BE2C (cell line): ENCODE results near the gene CCDC54.

Experiments
- DNase-seq: peaks from one replicate; pipeline ENCODE4 v3.0.0-alpha.2; 2020
- H3K27me3 ChIP-seq: fragments of 250-450 bp; sonication (Bioruptor Pico); 2 replicates; pipeline ENCODE4 v1.5.1; 2020; ENCODE audit warnings: mild to moderate bottlenecking
- H3K36me3 ChIP-seq: fragments of 250-450 bp; sonication (Bioruptor Pico); 2 replicates; pipeline ENCODE4 v1.5.1; 2020; ENCODE audit warnings: mild to moderate bottlenecking
- H3K4me1 ChIP-seq: fragments of 250-450 bp; sonication (Bioruptor Pico); 2 replicates; pipeline ENCODE4 v1.5.1; 2020
- H3K4me3 ChIP-seq: 2 replicates; pipeline ENCODE4 v1.5.1; 2011; ENCODE audit warnings: low read depth, low read length
- H3K9me3 ChIP-seq: fragments of 250-450 bp; sonication (Bioruptor Pico); 2 replicates; pipeline ENCODE4 v1.5.1; 2020
- TF ChIP-seq, protein P1 (sequence below): IDR thresholded peaks from 2 replicates; pipeline ENCODE4 v1.5.1; 2012; ENCODE audit warnings: mild to moderate bottlenecking, low read depth, low read length

CCDC54 gene

DNA sequence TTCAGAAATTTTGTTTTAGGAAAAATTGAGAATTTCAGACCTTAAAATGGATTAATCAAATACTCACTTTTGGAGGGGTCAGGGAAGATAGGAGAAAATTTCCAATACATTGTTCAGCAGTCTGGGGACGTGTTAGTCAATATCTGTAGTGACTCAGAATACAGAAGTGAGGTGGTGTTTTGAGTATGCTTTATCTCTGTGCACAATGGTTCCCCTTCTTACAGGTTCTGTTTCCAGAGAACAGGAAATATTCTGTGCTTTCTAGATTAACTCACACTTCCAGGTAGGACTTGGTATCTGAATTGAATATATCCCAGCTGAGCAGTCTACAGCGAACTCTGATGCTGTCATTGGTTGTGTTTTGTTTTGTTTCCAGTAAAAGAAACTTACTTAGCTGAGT lies 30.7 kb upstream of the CCDC54 start:
- no peak for DNase-seq
- Histone ChIP-seq H3K9me3 (no peaks in the 10 kb centered on the region), H3K27me3 (peaks cover 9% of the 10 kb centered on the region), H3K4me3 (no peak overlapping the region), H3K36me3 (no peaks in the 10 kb centered on the region), H3K4me1 (no peaks in the 10 kb centered on the region; the same call in 1 of the 2 replicates)
- TF ChIP-seq, protein P1, sequence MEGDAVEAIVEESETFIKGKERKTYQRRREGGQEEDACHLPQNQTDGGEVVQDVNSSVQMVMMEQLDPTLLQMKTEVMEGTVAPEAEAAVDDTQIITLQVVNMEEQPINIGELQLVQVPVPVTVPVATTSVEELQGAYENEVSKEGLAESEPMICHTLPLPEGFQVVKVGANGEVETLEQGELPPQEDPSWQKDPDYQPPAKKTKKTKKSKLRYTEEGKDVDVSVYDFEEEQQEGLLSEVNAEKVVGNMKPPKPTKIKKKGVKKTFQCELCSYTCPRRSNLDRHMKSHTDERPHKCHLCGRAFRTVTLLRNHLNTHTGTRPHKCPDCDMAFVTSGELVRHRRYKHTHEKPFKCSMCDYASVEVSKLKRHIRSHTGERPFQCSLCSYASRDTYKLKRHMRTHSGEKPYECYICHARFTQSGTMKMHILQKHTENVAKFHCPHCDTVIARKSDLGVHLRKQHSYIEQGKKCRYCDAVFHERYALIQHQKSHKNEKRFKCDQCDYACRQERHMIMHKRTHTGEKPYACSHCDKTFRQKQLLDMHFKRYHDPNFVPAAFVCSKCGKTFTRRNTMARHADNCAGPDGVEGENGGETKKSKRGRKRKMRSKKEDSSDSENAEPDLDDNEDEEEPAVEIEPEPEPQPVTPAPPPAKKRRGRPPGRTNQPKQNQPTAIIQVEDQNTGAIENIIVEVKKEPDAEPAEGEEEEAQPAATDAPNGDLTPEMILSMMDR: no peak

DNA sequence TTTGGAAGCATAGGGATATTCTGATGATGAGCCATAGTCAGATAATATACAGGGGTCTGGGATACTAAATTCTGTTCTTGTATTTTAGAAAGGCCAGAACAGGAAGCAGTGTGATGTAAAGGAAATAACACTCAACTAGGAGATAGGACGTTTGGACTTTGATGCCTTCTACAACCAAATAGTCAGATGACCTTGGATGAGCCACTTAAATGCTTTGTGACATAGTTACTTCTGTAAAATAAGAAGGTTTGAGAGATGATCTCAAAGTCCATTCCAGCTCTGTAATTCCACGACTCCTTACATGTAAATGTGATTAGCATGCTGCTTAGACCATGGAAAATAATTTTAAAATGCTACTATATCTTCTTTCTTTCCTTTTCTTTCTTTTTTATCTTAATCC lies 29.5 kb upstream of the CCDC54 start:
- TF ChIP-seq, protein P1: no peak
- Histone ChIP-seq H3K27me3 (peaks cover 14% of the 10 kb centered on the region), H3K4me3 (no peak overlapping the region), H3K4me1 (no peaks in the 10 kb centered on the region; the same call in 1 of the 2 replicates), H3K9me3 (no peaks in the 10 kb centered on the region), H3K36me3 (no peaks in the 10 kb centered on the region)
- no peak for DNase-seq

DNA sequence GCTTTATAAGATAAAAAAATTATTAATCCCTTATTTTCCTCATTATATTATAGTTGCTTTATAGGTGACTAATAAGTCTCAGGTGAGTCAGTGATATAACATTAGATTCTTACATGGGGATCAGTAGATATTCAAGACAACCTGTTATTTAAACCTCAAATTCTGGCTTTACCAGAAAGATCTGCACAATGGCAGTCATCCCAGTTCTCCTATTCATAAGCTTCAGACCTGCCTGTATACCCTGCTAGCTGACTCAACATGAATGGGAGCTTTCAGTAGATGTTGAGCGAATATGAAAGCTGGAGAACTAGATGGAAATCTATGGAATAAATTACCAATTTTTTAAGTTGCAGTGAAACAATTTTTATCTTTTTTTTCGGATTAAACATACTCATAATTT lies 20.5 kb upstream of the CCDC54 start:
- H3K27me3 ChIP-seq: peaks cover 4% of the 10 kb centered on the region; the same call in 1 of the 2 replicates
- H3K4me3 ChIP-seq: no peak overlapping the region
- H3K4me1 ChIP-seq: no peaks in the 10 kb centered on the region
- no peak for DNase-seq
- no peaks in the 10 kb centered on the region for H3K36me3 ChIP-seq
- TF ChIP-seq, protein P1: no peak
- H3K9me3 ChIP-seq: no peaks in the 10 kb centered on the region

DNA sequence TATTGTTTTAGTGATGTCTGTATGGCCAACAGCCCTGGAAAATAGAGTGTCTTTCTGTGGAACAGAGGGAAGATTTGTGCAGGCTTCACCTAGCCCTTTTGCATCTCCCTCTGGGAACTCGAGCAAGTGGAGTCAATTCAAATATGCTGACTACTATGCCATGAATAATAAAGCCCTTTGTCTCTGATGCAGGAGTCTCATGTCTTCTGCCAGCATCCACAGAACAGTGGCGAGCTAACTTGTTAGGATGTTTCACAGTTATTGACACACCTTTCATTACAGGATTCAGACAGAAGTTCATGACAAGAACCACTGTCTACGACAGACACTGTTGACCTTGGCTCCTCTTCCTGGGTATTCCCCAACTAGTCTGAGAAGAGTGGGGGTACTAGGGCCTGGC lies 15.6 kb upstream of the CCDC54 start:
- Histone ChIP-seq H3K36me3 (no peaks in the 10 kb centered on the region), H3K4me1 (no peaks in the 10 kb centered on the region), H3K27me3 (no peaks in the 10 kb centered on the region), H3K9me3 (no peaks in the 10 kb centered on the region), H3K4me3 (no peak overlapping the region)
- TF ChIP-seq, protein P1: no peak
- DNase-seq: no peak

DNA sequence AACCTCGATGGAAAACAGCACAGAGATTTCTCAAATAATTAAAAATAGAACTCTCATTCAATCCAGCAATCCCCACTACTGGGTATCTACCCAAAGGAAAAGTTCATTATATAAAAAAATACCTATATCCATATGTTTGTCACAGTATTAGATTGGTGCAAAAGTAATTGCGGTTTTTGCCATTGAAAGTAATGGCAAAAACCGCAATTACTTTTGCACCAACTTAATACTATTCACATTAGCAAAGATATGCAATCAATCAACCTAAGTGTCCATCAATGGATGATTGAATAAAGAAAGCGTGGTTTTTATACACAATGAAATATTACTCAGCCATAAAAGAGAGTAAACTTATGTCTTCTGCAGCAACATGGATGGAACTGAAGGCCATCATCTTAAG lies 12.2 kb upstream of the CCDC54 start:
- H3K9me3 ChIP-seq: no peaks in the 10 kb centered on the region
- H3K27me3 ChIP-seq: no peaks in the 10 kb centered on the region
- no peak for DNase-seq
- TF ChIP-seq, protein P1: no peak
- no peaks in the 10 kb centered on the region for H3K4me1 ChIP-seq
- no peak overlapping the region for H3K4me3 ChIP-seq
- H3K36me3 ChIP-seq: no peaks in the 10 kb centered on the region

DNA sequence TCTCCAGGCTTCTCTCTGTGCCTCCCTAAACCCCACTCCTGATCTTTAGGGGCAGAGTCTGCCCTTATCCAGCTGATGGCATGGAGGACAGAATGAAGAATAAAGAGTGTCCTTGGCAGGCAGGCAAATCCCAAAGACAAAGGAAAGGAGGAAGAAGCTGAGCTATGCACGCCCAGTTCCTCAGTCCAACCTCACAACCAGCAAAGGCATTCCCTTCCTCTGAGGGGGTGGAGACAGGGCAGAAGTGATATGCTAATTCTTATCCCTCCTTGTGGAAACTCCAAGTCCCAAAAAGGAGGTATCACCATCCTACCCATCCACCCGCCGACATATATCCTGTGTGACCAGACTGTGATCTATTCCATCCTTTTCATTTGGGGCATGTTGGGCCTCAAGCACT lies 10.5 kb upstream of the CCDC54 start:
- H3K9me3 ChIP-seq: no peaks in the 10 kb centered on the region
- H3K36me3 ChIP-seq: no peaks in the 10 kb centered on the region
- no peak for DNase-seq
- no peaks in the 10 kb centered on the region for H3K4me1 ChIP-seq
- TF ChIP-seq, protein P1: no peak
- H3K4me3 ChIP-seq: no peak overlapping the region
- peaks cover 5% of the 10 kb centered on the region; the same call in 1 of the 2 replicates for H3K27me3 ChIP-seq
